Measurements from ENCODE around the gene NT5DC1.

GRCh38 chr6:116136373-116136772 lies 35.7 kb downstream of the NT5DC1 start:
- TF ChIP-seq CTCF (IDR thresholded peaks at IDR 0.05; ENCODE audit: insufficient read depth, low read length) = no peak
- TF ChIP-seq SPI1 (IDR thresholded peaks at IDR 0.05; ENCODE audit: borderline replicate concordance, low read depth) = no peak
- no peak for TF ChIP-seq POLR2AphosphoS5 (IDR thresholded peaks at IDR 0.05; ENCODE audit: low read depth)
- no peak for TF ChIP-seq REST (IDR thresholded peaks at IDR 0.05; ENCODE audit: insufficient replicate concordance, low read depth)

Data from HL-60 (cell line).